GM20000 (cell line): ENCODE results near the gene COA1.
A peak's percentile ranks its signal among the peaks of the same experiment; 100 is the strongest.

Experiments
- DNase-seq: peaks from one replicate; pipeline ENCODE4 v3.0.0; 2012; ENCODE audit warnings: low spot score
- TF ChIP-seq, protein P1 (sequence below): IDR thresholded peaks from 2 replicates; pipeline ENCODE4 v1.5.1; 2012; ENCODE audit warnings: mild to moderate bottlenecking, control low read depth; ENCODE audit errors: extremely low read depth, missing control alignments

Gene COA1

GRCh38 chr7:43619213-43620012, 109.9 kb downstream of the COA1 start:
- no peak for DNase-seq
- TF ChIP-seq, protein P1, sequence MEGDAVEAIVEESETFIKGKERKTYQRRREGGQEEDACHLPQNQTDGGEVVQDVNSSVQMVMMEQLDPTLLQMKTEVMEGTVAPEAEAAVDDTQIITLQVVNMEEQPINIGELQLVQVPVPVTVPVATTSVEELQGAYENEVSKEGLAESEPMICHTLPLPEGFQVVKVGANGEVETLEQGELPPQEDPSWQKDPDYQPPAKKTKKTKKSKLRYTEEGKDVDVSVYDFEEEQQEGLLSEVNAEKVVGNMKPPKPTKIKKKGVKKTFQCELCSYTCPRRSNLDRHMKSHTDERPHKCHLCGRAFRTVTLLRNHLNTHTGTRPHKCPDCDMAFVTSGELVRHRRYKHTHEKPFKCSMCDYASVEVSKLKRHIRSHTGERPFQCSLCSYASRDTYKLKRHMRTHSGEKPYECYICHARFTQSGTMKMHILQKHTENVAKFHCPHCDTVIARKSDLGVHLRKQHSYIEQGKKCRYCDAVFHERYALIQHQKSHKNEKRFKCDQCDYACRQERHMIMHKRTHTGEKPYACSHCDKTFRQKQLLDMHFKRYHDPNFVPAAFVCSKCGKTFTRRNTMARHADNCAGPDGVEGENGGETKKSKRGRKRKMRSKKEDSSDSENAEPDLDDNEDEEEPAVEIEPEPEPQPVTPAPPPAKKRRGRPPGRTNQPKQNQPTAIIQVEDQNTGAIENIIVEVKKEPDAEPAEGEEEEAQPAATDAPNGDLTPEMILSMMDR, result no peak

DNA sequence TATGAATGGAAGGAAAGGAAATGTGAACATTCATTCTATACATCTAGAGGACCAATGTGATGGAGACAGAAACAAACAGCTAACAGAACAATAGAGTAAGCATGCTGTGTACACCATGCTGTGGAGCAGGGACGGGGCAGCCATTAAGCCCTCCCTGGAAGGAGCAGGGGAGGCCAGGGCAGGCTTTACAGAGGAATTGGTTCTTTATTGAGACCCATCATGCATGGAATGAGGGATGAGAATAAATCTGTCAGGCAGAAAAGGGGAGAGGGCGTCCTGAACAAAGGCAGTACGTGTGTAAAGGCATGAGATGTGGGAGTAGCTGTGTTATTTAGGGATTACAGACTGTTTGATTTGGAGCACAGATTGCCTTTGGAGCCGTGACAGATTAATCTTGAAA, 111.2 kb downstream of the COA1 start:
- TF ChIP-seq, protein P1, result no peak
- DNase-seq, result no peak

DNA sequence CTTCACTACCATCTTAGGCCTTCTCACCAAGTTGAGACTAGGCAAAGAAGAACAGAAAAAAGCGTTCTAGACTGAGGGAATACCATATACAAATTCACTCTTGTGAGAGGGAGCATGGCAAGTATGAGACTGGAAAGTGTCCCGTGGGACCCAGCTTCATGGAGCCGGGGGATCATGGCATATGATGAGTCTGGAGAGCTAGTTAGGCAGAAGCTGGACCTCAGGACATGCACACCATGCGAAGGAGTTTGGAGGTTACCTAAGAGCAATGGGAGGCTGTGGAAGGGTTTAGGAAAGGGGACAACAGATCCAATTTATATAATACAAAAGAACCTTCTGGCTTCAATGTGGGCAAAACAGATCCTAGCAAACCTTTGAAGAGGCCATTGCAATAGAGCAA, 112.3 kb downstream of the COA1 start:
- TF ChIP-seq, protein P1, result no peak
- DNase-seq, result no peak

GRCh38 chr7:43615558-43616145, 113.7 kb downstream of the COA1 start:
- TF ChIP-seq, protein P1, result no peak

GRCh38 chr7:43612599-43613589, 116.4 kb downstream of the COA1 start:
- TF ChIP-seq, protein P1, result no peak
- peak; percentile 26 for DNase-seq

More at GRCh38 chr7:43615558-43616145, 113.7 kb downstream of the COA1 start:
- DNase-seq, result no peak

- no peak for DNase-seq
- TF ChIP-seq, protein P1, result no peak
Measured at GRCh38 chr7:43612128-43612527, 117.2 kb downstream of the COA1 start.
